ENCODE data around the gene TRPV6.
A peak's percentile ranks its signal among the peaks of the same experiment; 100 is the strongest.

TRPV6 gene

GRCh38 chr7:142885311-142886230 lies at the start of gene TRPV6:
TSS of gene TRPV6 (minus strand) at chr7:142885745.
- no peak for DNase-seq

GRCh38 chr7:142934056-142934455 lies 48.5 kb upstream of the TRPV6 start:
- DNase-seq = no peak

GRCh38 chr7:142933624-142934023 lies 48.1 kb upstream of the TRPV6 start, which contains the start of gene TRPV5:
TSS of gene TRPV5 (minus strand) at chr7:142933746. CDS start at chr7:142933459, 287 bp downstream.
- DNase-seq = no peak

- no peak for DNase-seq
These were observed 47.5 kb upstream of the TRPV6 start for GRCh38 chr7:142933092-142933475.

GRCh38 chr7:142932386-142933091 lies 47.0 kb upstream of the TRPV6 start:
- no peak for DNase-seq

- no peak for DNase-seq
These were observed 44.7 kb upstream of the TRPV6 start for GRCh38 chr7:142930126-142930730.

GRCh38 chr7:142927949-142928348 lies 42.4 kb upstream of the TRPV6 start:
- no peak for DNase-seq

- peak in 1 of 2 donors; percentile 40 for DNase-seq
These were observed 41.7 kb upstream of the TRPV6 start for GRCh38 chr7:142927085-142927745.

GRCh38 chr7:142925413-142925812 lies 39.9 kb upstream of the TRPV6 start:
- no peak for DNase-seq

- DNase-seq = no peak
These were observed 37.8 kb upstream of the TRPV6 start for GRCh38 chr7:142923391-142923790.

GRCh38 chr7:142919656-142920055 lies 34.1 kb upstream of the TRPV6 start:
- DNase-seq = no peak

- no peak for DNase-seq
These were observed 33.4 kb upstream of the TRPV6 start for GRCh38 chr7:142918901-142919300.

- DNase-seq = no peak
These were observed 31.9 kb upstream of the TRPV6 start for GRCh38 chr7:142917447-142917846.

GRCh38 chr7:142916508-142916907 lies 31.0 kb upstream of the TRPV6 start:
- no peak for DNase-seq

GRCh38 chr7:142915315-142915714 lies 29.8 kb upstream of the TRPV6 start:
- DNase-seq = no peak

GRCh38 chr7:142914121-142914520 lies 28.6 kb upstream of the TRPV6 start:
- DNase-seq = no peak

GRCh38 chr7:142913566-142913965 lies 28.0 kb upstream of the TRPV6 start:
- DNase-seq = no peak

- no peak for DNase-seq
These were observed 27.5 kb upstream of the TRPV6 start for GRCh38 chr7:142913051-142913450.

- no peak for DNase-seq
These were observed 24.9 kb upstream of the TRPV6 start for GRCh38 chr7:142910481-142910880.

- DNase-seq = no peak
These were observed 24.5 kb upstream of the TRPV6 start for GRCh38 chr7:142910031-142910433.

- peak in 1 of 2 donors; percentile 25 for DNase-seq
These were observed 23.7 kb upstream of the TRPV6 start for GRCh38 chr7:142908921-142909890.

- no peak for DNase-seq
These were observed 22.7 kb upstream of the TRPV6 start for GRCh38 chr7:142908290-142908689.

Measured in bone marrow (tissue), 2 donors.